ENCODE results near the gene RPS27. TPM values are rescaled to one million over a fixed set of nuclear protein-coding genes. Genes with fewer than 3 reads are reported as not detected.
A peak's percentile ranks its signal among the peaks of the same experiment; 100 is the strongest.

RPS27 gene
- total RNA-seq, 4 donors from 2014 or later: 688 to 4,009 (median 2,458) TPM

- WGBS, 2 donors: 0% methylated on average over 28 to 44 of the region's 60 CpGs
- peak in 4 of 6 experiments; percentile 13 to 39 (median 24) for TF ChIP-seq CTCF (IDR thresholded peaks at IDR 0.05)
- TF ChIP-seq POLR2A (IDR thresholded peaks at IDR 0.05): peak in 3 of 4 donors; percentile 49 to 81 (median 80)
- Histone ChIP-seq H3K36me3 (peaks cover 0 to under 1% (median 0%) of the 10 kb centered on the region in 3 donors), H3K9me3 (no peaks in the 10 kb centered on the region), H3K27ac (peak within 1 kb of the TSS; percentile 92 to 93 (median 92)), H3K4me1 (peaks cover 16 to 56% (median 29%) of the 10 kb centered on the region in 3 donors), H3K27me3 (no peaks in the 10 kb centered on the region), H3K4me3 (peak within 1 kb of the TSS; percentile 53 to 77 (median 60))
- DNase-seq: peak; percentile 57
- intact Hi-C loops (cut with DNase I): no loop called here
Observed at GRCh38 chr1:153967107-153967999, 23.2 kb upstream of the RPS27 start, which contains the start of gene CREB3L4. Gene CREB3L4 (plus strand): TSS chr1:153967902. CDS start chr1:153968526, 624 bp downstream.

- Histone ChIP-seq H3K9me3 (no peaks in the 10 kb centered on the region), H3K4me1 (peaks cover 11 to 50% (median 26%) of the 10 kb centered on the region in 3 donors), H3K27ac (peak overlapping the region; percentile 92 to 93 (median 92)), H3K27me3 (no peaks in the 10 kb centered on the region), H3K4me3 (peak overlapping the region; percentile 53 to 77 (median 60)), H3K36me3 (peaks cover 0 to 7% (median 0%) of the 10 kb centered on the region in 3 donors)
- intact Hi-C loops (cut with DNase I): no loop called here
- TF ChIP-seq POLR2A (IDR thresholded peaks at IDR 0.05) (no peak), CTCF (IDR thresholded peaks at IDR 0.05) (no peak)
- no peak for DNase-seq
- 0 to 6% methylated on average over 8 of the region's 8 CpGs for WGBS, 2 donors
Observed at GRCh38 chr1:153968000-153968363, 22.6 kb upstream of the RPS27 start.

- H3K4me1 ChIP-seq: peaks cover 11 to 49% (median 26%) of the 10 kb centered on the region in 3 donors
- no peaks in the 10 kb centered on the region for H3K27me3 ChIP-seq
- intact Hi-C loops (cut with DNase I): no loop called here
- peak overlapping the region; percentile 53 to 77 (median 60) for H3K4me3 ChIP-seq
- TF ChIP-seq CTCF (IDR thresholded peaks at IDR 0.05) (no peak), POLR2A (IDR thresholded peaks at IDR 0.05) (no peak)
- no peaks in the 10 kb centered on the region for H3K9me3 ChIP-seq
- WGBS, 2 donors: 22 to 44% methylated on average over 7 to 9 of the region's 13 CpGs
- peak overlapping the region; percentile 92 to 93 (median 92) for H3K27ac ChIP-seq
- peaks cover 0 to 11% (median 0%) of the 10 kb centered on the region in 3 donors for H3K36me3 ChIP-seq
- DNase-seq: no peak
Observed at GRCh38 chr1:153968408-153968807, 22.2 kb upstream of the RPS27 start.

GRCh38 chr1:153968972-153969371 is 21.6 kb upstream of the RPS27 start:
- intact Hi-C loops (cut with DNase I): no loop called here
- 100% methylated on average over 1 of the region's 2 CpGs; no CpG with 5 or more reads in 1 of the 2 donors for WGBS, 2 donors
- Histone ChIP-seq H3K9me3 (no peaks in the 10 kb centered on the region), H3K4me1 (peaks cover 11 to 45% (median 26%) of the 10 kb centered on the region in 3 donors), H3K27ac (peak overlapping the region in 2 of 4 donors; percentile 92 to 93), H3K4me3 (peak overlapping the region in 2 of 4 donors; percentile 56 to 77), H3K27me3 (no peaks in the 10 kb centered on the region), H3K36me3 (peaks cover 0 to 17% (median 3%) of the 10 kb centered on the region in 3 donors)
- no peak for TF ChIP-seq CTCF (IDR thresholded peaks at IDR 0.05)
- TF ChIP-seq POLR2A (IDR thresholded peaks at IDR 0.05): no peak
- no peak for DNase-seq

- WGBS, 2 donors: 84 to 87% methylated on average over 2 of the region's 2 CpGs
- Histone ChIP-seq H3K27ac (no peak overlapping the region), H3K27me3 (no peaks in the 10 kb centered on the region), H3K4me3 (no peak overlapping the region), H3K36me3 (peaks cover 8 to 30% (median 11%) of the 10 kb centered on the region in 3 donors), H3K9me3 (no peaks in the 10 kb centered on the region), H3K4me1 (peaks cover 11 to 33% (median 19%) of the 10 kb centered on the region in 3 donors)
- intact Hi-C loops (cut with DNase I): no loop called here
- no peak for TF ChIP-seq CTCF (IDR thresholded peaks at IDR 0.05)
- TF ChIP-seq POLR2A (IDR thresholded peaks at IDR 0.05): no peak
- no peak for DNase-seq
Observed at GRCh38 chr1:153970346-153970745, 20.2 kb upstream of the RPS27 start.

Data from esophagus squamous epithelium (tissue), 5 donors.